Stimulated activated CD4-positive, alpha-beta T cell treated with anti-CD3 and anti-CD28 coated beads, Interleukin-4, amount 100 ng/mL, for 4 hours (primary cell): ENCODE measurements around the gene AFTPH.
A peak's percentile ranks its signal among the peaks of the same experiment; 100 is the strongest.

Experiments
- DNase-seq, 2 experiments: peaks; one replicate each; pipeline ENCODE4 v3.0.0-alpha.2; 2020

AFTPH gene

DNA sequence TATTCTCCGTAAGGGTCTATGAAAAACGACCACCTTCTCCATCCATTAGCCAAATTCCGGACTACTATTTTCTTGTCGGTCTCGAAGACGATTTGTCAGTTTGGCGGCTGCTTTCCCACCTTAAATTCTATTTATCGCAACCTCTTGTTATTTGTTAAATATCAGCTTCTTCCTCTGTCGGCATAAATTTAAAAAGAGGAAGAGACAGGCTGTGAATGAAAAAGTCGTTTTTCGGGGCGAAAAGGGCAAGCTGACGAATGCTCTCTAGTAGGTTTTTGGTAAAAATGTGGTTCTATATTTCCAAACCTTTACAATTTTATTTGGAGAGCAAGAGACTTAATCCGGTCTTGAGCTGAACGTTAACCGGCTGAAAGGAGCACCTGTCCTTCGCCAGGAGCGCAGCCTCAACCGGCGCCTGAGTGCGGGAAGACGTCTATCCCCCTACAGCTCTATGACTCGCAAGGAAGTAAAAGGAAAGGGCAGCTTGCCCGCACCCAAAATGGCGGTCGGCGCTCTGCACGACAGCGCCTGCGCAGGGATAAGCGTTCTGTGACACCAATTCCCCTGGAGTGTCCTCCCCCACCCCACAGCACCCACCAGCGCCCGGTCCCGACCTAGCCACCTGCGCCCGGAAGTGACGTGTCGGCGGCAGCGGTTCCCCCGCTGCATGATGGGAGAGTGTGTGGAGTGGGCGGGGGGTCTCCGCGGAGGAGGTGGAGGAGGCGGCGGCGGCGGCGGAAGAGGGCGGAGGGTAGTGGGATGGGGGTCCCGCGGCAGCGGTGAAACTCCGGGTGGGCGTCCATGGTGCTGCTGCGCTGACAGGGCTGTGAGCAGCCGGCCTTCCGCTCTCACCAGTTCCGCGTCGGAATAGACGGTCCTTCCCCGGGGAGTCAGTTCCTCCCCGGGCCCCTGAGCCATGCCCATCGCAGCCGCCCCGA is at the start of gene AFTPH:
TSS of gene AFTPH (plus strand) at position 663 of the 938 bp plus-strand sequence. CDS start 27,147 bp downstream, outside the sequence.
- DNase-seq: peak; percentile 98 to 100

- no peak for DNase-seq
These were observed 49.5 kb upstream of the AFTPH start for GRCh38 chr2:64474636-64475035.

GRCh38 chr2:64477037-64477436 is 47.1 kb upstream of the AFTPH start:
- DNase-seq: no peak

- no peak for DNase-seq
These were observed 46.1 kb upstream of the AFTPH start for GRCh38 chr2:64477979-64478378.

- DNase-seq: no peak
These were observed 45.5 kb upstream of the AFTPH start for GRCh38 chr2:64478502-64479230.

- no peak for DNase-seq
These were observed 44.6 kb upstream of the AFTPH start for GRCh38 chr2:64479259-64480117.

DNA sequence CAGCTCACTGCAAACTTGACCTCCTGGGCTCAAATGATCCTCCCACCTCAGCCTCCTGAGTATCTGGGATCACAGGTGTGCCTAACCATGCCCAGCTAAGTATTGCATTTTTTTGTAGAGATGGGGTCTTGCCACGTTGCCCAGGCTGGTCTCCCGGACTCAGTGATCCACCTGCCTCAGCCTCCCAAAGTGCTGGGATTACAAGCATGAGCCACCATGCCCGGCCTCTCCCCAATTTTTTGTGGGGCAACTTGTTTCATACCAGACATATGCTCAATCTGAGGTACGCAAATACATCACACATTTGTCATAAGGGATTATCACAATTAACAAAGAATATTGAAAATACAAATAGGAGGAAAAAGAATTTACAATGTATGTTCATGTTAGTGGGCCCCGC is 42.5 kb upstream of the AFTPH start:
- DNase-seq: no peak

- DNase-seq: no peak
These were observed 41.9 kb upstream of the AFTPH start for GRCh38 chr2:64482243-64482642.

- no peak for DNase-seq
These were observed 41.2 kb upstream of the AFTPH start for GRCh38 chr2:64482765-64483504.

- DNase-seq: no peak
These were observed 38.8 kb upstream of the AFTPH start for GRCh38 chr2:64485331-64485730.

GRCh38 chr2:64485961-64486360 is 38.2 kb upstream of the AFTPH start:
- DNase-seq: no peak

- DNase-seq: no peak
These were observed 36.7 kb upstream of the AFTPH start for GRCh38 chr2:64487256-64488049.

DNA sequence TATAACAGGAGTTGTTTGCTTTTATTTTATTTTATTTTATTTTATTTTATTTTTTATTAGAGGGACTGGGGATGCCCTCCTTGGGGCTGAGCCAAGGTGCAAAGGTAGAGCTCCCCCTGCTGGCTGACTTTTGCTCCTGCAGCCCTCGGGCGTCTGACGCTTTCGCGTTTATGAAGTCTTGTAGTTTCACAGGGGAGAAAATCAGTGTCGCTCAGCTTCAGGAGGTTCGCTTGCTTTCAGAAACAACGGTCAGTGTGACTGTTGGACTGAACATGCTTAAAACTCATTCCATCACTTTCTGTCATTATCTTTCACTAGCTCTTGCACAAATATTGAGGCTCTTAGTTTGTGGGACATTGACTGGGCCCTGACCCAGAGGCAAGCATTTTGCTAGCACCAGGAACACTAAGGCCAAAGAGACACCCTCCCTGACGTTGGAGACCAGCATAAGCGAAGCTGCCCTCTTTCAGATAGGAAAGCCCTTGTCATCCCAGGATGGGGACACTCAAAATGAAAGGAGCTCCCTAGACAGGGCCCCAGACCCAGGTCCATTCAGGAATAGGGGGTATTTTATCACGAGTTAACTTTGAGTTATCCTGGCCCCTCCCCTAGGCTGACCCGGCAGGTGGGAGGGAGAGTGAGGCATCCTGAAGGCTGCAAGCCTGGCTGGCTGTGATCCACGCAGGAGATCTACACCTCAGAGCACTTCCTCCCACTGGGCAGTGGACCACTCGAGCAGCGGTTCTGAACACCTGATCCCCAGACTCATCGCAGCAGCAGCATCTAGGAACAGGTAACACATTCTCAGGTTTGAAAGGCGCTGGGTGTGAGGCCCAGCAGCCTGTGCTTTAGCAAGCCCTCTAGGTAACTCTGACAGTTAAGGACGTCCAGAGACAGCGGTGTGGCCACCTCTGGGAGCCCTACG is 35.8 kb upstream of the AFTPH start:
- DNase-seq: peak; percentile 71 to 79

- DNase-seq: no peak
These were observed 34.9 kb upstream of the AFTPH start for GRCh38 chr2:64489081-64489751.

DNA sequence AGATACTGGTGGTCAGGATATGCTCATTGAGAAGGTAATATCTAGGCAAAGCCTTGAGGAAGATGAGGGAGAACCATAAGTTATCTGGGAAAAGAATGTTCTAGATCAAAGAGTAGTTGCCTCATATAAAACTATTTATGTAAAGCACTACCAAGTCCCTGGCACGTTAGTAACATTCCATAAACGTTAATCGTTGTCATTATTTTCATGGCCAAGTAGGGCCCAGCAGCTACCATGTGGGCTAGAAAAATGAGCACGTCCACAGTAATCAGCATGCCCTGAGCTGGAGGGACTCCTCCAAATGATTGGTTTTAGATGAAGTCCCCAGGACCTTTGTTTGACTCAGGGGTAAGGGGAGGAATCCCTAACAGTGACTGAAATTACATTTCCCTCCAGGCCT is 32.7 kb upstream of the AFTPH start:
- no peak for DNase-seq

DNA sequence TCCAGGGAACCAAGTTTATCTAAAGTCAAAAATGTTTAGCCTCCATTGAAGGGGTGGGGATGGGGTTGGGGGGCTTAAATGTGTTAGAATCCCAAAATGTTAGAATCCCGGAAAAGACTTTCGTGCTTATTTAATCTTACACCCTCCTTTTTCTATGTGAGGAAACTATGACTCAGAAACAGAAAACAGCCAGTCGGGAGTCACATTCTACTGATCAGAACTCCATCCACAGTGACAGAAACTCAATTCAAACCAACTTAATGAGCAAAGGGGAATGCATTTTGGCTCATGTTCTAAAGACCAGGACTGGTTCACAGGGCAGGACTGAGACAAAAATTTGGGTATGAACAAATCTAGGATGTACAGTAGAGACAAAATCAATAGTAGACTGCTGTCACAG is 31.9 kb upstream of the AFTPH start:
- DNase-seq: no peak

GRCh38 chr2:64492821-64493220 is 31.3 kb upstream of the AFTPH start:
- no peak for DNase-seq

DNA sequence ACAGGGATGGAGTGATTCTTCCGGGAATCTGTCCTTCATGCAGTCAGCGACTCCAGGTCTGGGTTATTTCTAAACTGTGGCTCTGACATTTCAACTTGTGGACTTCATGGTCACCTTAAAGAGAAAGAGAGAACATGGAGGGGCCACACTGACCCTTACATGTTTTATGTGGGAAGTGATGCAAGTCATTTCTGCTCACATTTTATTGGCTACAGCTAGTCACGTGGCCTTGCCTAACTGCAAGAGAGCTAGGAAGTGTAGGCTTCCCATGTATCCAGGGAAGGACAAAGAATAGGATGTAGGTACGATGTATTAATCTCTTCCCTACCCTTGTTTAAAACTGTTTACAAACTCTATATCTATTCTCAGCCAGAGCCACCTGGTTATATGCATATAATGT is 30.3 kb upstream of the AFTPH start:
- DNase-seq: no peak

DNA sequence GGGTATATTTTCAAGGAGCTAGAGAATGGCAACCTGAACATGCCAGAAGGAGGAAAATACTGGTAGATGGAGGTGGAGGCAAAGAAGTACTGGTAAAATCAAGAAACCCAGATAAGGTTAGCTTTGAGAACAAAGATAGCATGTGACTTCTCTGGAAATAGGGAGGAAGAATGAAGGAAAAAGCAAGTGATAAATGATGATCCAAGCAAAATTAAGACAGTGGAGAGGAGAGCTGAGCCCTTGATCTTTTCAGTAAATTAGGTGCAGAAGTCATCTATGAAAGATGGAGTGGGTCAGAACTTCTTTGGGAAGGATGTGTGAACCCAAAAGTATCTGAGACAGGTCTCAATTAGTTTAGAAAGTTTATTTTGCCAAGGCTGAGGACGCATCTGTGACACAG is 25.7 kb upstream of the AFTPH start:
- DNase-seq: no peak

DNA sequence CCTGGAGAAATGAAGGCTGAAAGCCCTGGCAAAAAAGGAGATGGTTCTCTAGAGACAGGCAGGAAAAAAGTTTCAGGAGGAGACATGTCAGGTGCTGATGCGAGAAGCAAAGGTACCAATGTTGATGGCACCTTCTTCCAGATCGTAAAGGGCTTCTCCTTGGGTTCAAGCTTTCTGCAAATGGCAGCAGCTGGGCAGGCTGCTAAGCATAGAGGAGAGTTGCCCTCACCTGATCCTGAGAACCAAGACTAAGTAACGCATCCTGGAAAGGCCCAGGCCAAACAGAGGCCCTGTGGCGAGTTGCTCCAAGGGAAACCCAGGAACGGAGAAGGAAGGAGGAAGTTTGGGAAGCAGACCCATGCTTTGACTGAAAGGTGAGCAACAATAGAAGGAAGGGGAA is 23.6 kb upstream of the AFTPH start:
- no peak for DNase-seq
